Body of pancreas (tissue), 4 donors: ENCODE data around the gene FYB2.

ENCODE experiments used
- POLR2A ChIP-seq, 3 donors: fragments of 450-650 bp; IDR thresholded peaks; one replicate each; pipeline ENCODE4 v1.6.1; 2016; ENCODE audit warnings: antibody characterized with exemption in 3 of 3, mild to moderate bottlenecking in 2 of 3
- TF ChIP-seq, protein P1 (sequence below), 7 experiments: fragments of 450-650 bp in 4 of 7; fragments of 200-600 bp in 3 of 7; sonication (generic) in 3 of 7; IDR thresholded peaks; one replicate each; pipeline ENCODE4 v1.5.1; 2016 to 2019; ENCODE audit warnings: antibody characterized with exemption in 7 of 7

DNA sequence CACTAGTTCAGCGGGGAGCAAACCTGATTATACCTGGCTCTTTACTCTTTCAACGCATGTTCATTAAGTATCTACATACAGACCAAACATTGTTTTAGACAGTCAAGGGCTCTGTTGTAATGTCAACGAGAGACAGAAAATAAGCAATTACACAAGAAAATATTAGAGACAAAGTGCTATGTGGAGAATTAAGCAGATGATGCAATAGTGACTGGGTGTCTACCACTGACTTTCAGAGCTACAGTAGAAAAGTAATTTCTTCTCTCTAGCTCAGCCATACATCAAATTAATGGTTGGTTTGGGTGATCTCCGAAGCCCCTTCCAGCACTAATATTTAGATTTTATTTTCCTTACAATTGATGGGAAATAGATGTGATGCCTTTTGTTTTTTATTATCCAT lies 23.3 kb downstream of the FYB2 start:
- TF ChIP-seq, protein P1, sequence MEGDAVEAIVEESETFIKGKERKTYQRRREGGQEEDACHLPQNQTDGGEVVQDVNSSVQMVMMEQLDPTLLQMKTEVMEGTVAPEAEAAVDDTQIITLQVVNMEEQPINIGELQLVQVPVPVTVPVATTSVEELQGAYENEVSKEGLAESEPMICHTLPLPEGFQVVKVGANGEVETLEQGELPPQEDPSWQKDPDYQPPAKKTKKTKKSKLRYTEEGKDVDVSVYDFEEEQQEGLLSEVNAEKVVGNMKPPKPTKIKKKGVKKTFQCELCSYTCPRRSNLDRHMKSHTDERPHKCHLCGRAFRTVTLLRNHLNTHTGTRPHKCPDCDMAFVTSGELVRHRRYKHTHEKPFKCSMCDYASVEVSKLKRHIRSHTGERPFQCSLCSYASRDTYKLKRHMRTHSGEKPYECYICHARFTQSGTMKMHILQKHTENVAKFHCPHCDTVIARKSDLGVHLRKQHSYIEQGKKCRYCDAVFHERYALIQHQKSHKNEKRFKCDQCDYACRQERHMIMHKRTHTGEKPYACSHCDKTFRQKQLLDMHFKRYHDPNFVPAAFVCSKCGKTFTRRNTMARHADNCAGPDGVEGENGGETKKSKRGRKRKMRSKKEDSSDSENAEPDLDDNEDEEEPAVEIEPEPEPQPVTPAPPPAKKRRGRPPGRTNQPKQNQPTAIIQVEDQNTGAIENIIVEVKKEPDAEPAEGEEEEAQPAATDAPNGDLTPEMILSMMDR (IDR thresholded peaks at IDR 0.05), result no peak
- TF ChIP-seq POLR2A (IDR thresholded peaks at IDR 0.05), result no peak
